Neural progenitor cell (in vitro differentiated cells): ENCODE measurements around the gene PDK3. TPM values are rescaled to one million over a fixed set of nuclear protein-coding genes. Genes with fewer than 3 reads are reported as not detected.

Source experiments
- DNase-seq: peaks from one replicate; pipeline ENCODE4 v3.0.0-alpha.2; 2016; ENCODE audit warnings: low spot score
- H2AFZ ChIP-seq: fragments of 200-600 bp; sonication (generic); replicated peaks from 2 replicates; pipeline ENCODE4 v1.6.1; 2016; ENCODE audit warnings: antibody characterized with exemption
- H3F3A ChIP-seq: fragments of 200-600 bp; sonication (generic); 2 replicates; pipeline ENCODE4 v1.6.1; 2016; ENCODE audit warnings: antibody characterized with exemption, low read depth
- H3K27ac ChIP-seq: fragments of 200-600 bp; sonication (generic); 2 replicates; pipeline ENCODE4 v1.5.1; 2016; ENCODE audit warnings: mild to moderate bottlenecking
- H3K27me3 ChIP-seq: fragments of 200-600 bp; sonication (generic); 2 replicates; pipeline ENCODE4 v1.6.1; 2016; ENCODE audit warnings: mild to moderate bottlenecking, moderate library complexity
- H3K36me3 ChIP-seq: fragments of 200-600 bp; sonication (generic); 2 replicates; pipeline ENCODE4 v1.5.1; 2016
- H3K4me1 ChIP-seq: fragments of 200-600 bp; sonication (generic); 2 replicates; pipeline ENCODE4 v1.6.1; 2016; ENCODE audit warnings: mixed run types
- H3K4me2 ChIP-seq: fragments of 200-600 bp; sonication (generic); 2 replicates; pipeline ENCODE4 v1.6.1; 2016
- H3K4me3 ChIP-seq: fragments of 200-600 bp; sonication (generic); 2 replicates; pipeline ENCODE4 v1.5.1; 2016
- H3K79me2 ChIP-seq: fragments of 200-600 bp; sonication (generic); 2 replicates; pipeline ENCODE4 v1.6.1; 2016; ENCODE audit warnings: low read depth
- H3K9ac ChIP-seq: fragments of 200-600 bp; sonication (generic); 2 replicates; pipeline ENCODE4 v1.6.1; 2016
- H3K9me3 ChIP-seq: fragments of 200-600 bp; sonication (generic); 2 replicates; pipeline ENCODE4 v1.5.1; 2016; ENCODE audit warnings: low read depth
- H4K20me1 ChIP-seq: fragments of 200-600 bp; sonication (generic); 2 replicates; pipeline ENCODE4 v1.6.1; 2016; ENCODE audit warnings: low read depth
- H3K27ac Mint-ChIP-seq: 3 replicates; pipeline ENCODE4 v1.8.0; 2021; ENCODE audit warnings: mixed read lengths
- H3K27me3 Mint-ChIP-seq: 2 replicates; pipeline ENCODE4 v1.8.0; 2022; ENCODE audit warnings: low read depth, mild to moderate bottlenecking, inconsistent platforms, moderate library complexity, mixed read lengths; ENCODE audit not compliant: insufficient read depth
- H3K36me3 Mint-ChIP-seq: 3 replicates; pipeline ENCODE4 v1.8.0; 2021; ENCODE audit warnings: mixed read lengths
- H3K4me1 Mint-ChIP-seq: 3 replicates; pipeline ENCODE4 v1.8.0; 2021; ENCODE audit warnings: mixed read lengths
- H3K4me3 Mint-ChIP-seq: 3 replicates; pipeline ENCODE4 v1.8.0; 2021; ENCODE audit warnings: mild to moderate bottlenecking, moderate library complexity, mixed read lengths
- H3K9me3 Mint-ChIP-seq: 3 replicates; pipeline ENCODE4 v1.8.0; 2020; ENCODE audit warnings: mixed read lengths
- EZH2 ChIP-seq: fragments of 200-600 bp; sonication (generic); IDR thresholded peaks from 2 replicates; pipeline ENCODE4 v1.6.1; 2017; ENCODE audit warnings: antibody characterized with exemption, mild to moderate bottlenecking, moderate library complexity
- EZH2phosphoT487 ChIP-seq: fragments of 200-600 bp; sonication (generic); IDR thresholded peaks from 2 replicates; pipeline ENCODE4 v1.6.1; 2017; ENCODE audit warnings: antibody characterized with exemption
- total RNA-seq: library from RNA; depleted of rRNA; stranded (reverse); fragments of >200 nt; gene quantifications from 2 replicates; pipeline ENCODE4 v1.2.3, GENCODE V29; 2015; ENCODE audit warnings: low replicate concordance
- TF ChIP-seq, protein P1 (sequence below): fragments of 200-600 bp; sonication (generic); IDR thresholded peaks from 2 replicates; pipeline ENCODE4 v1.5.1; 2017; ENCODE audit warnings: antibody characterized with exemption, mild to moderate bottlenecking

PDK3 gene
- total RNA-seq, 1 donor from 2014 or later = 100 TPM

- peak; percentile 71 for DNase-seq
- peaks cover 4% of the 10 kb centered on the region for H4K20me1 ChIP-seq
- H3K4me2 ChIP-seq = peak overlapping the region; percentile 66
- H3K27me3 ChIP-seq = no peaks in the 10 kb centered on the region
- Mint-ChIP-seq H3K27ac (peak overlapping the region; percentile 98), H3K27me3 (no peaks in the 10 kb centered on the region), H3K36me3 (peaks cover 15% of the 10 kb centered on the region), H3K9me3 (no peaks in the 10 kb centered on the region), H3K4me3 (peak overlapping the region; percentile 54), H3K4me1 (peaks cover 55% of the 10 kb centered on the region)
- no peaks in the 10 kb centered on the region for H3K9me3 ChIP-seq
- H3K4me3 ChIP-seq = no peak overlapping the region
- H3K36me3 ChIP-seq = peaks cover 5% of the 10 kb centered on the region
- peaks cover 56% of the 10 kb centered on the region for H3K4me1 ChIP-seq
- H3K9ac ChIP-seq = no peak overlapping the region
- H3F3A ChIP-seq = peaks cover 32% of the 10 kb centered on the region
- TF ChIP-seq EZH2phosphoT487 = no peak
- TF ChIP-seq EZH2 = no peak
- TF ChIP-seq, protein P1, sequence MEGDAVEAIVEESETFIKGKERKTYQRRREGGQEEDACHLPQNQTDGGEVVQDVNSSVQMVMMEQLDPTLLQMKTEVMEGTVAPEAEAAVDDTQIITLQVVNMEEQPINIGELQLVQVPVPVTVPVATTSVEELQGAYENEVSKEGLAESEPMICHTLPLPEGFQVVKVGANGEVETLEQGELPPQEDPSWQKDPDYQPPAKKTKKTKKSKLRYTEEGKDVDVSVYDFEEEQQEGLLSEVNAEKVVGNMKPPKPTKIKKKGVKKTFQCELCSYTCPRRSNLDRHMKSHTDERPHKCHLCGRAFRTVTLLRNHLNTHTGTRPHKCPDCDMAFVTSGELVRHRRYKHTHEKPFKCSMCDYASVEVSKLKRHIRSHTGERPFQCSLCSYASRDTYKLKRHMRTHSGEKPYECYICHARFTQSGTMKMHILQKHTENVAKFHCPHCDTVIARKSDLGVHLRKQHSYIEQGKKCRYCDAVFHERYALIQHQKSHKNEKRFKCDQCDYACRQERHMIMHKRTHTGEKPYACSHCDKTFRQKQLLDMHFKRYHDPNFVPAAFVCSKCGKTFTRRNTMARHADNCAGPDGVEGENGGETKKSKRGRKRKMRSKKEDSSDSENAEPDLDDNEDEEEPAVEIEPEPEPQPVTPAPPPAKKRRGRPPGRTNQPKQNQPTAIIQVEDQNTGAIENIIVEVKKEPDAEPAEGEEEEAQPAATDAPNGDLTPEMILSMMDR = no peak
- no peak overlapping the region for H2AFZ ChIP-seq
- no peaks in the 10 kb centered on the region for H3K79me2 ChIP-seq
- H3K27ac ChIP-seq = peak overlapping the region; percentile 87
Measured at GRCh38 chrX:24528605-24529004, 63.5 kb downstream of the PDK3 start.

- no peak overlapping the region for H3K4me2 ChIP-seq
- H3K27ac ChIP-seq = no peak overlapping the region
- DNase-seq = no peak
- Mint-ChIP-seq H3K27me3 (peaks cover 2% of the 10 kb centered on the region), H3K4me1 (no peaks in the 10 kb centered on the region), H3K27ac (no peak overlapping the region), H3K4me3 (no peak overlapping the region), H3K9me3 (no peaks in the 10 kb centered on the region), H3K36me3 (peaks cover 29% of the 10 kb centered on the region)
- no peaks in the 10 kb centered on the region for H3K9me3 ChIP-seq
- H3K4me3 ChIP-seq = no peak overlapping the region
- no peaks in the 10 kb centered on the region for H3K79me2 ChIP-seq
- TF ChIP-seq EZH2phosphoT487 (no peak), EZH2 (no peak)
- TF ChIP-seq, protein P1 = no peak
- H3F3A ChIP-seq = no peaks in the 10 kb centered on the region
- no peaks in the 10 kb centered on the region for H3K27me3 ChIP-seq
- H2AFZ ChIP-seq = no peak overlapping the region
- no peaks in the 10 kb centered on the region for H4K20me1 ChIP-seq
- H3K4me1 ChIP-seq = no peaks in the 10 kb centered on the region
- H3K9ac ChIP-seq = no peak overlapping the region
- H3K36me3 ChIP-seq = peaks cover 3% of the 10 kb centered on the region
Measured at GRCh38 chrX:24536551-24536950, 71.5 kb downstream of the PDK3 start.

DNA sequence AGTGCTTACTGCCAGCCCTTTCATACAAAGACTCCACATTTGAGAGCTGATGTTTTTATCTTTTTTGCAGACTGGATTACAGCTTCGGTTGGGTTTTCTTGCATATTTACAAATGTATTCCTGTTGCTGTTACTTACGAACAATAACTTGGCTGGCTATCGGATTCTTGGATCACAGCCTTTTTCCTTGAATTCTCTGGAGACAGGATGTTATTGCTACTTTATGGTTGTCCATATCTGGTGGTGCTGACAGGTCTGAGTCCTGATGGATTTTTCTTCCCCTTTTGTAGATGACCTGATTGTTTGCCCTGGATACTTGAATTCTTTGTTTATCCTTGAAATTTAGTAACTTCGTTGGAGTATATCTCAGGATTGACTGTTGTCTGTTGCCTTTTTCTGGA, 77.7 kb downstream of the PDK3 start:
- DNase-seq = no peak
- H4K20me1 ChIP-seq = no peaks in the 10 kb centered on the region
- no peak overlapping the region for H2AFZ ChIP-seq
- Mint-ChIP-seq H3K36me3 (peaks cover 15% of the 10 kb centered on the region), H3K4me3 (no peak overlapping the region), H3K27me3 (peaks cover 2% of the 10 kb centered on the region), H3K27ac (no peak overlapping the region), H3K4me1 (no peaks in the 10 kb centered on the region), H3K9me3 (no peaks in the 10 kb centered on the region)
- no peak overlapping the region for H3K4me2 ChIP-seq
- H3K36me3 ChIP-seq = no peaks in the 10 kb centered on the region
- no peaks in the 10 kb centered on the region for H3K79me2 ChIP-seq
- H3K27me3 ChIP-seq = no peaks in the 10 kb centered on the region
- TF ChIP-seq EZH2 = no peak
- TF ChIP-seq EZH2phosphoT487 = no peak
- TF ChIP-seq, protein P1 = no peak
- no peak overlapping the region for H3K27ac ChIP-seq
- no peak overlapping the region for H3K9ac ChIP-seq
- no peaks in the 10 kb centered on the region for H3K9me3 ChIP-seq
- no peaks in the 10 kb centered on the region for H3F3A ChIP-seq
- peaks cover 12% of the 10 kb centered on the region for H3K4me1 ChIP-seq
- no peak overlapping the region for H3K4me3 ChIP-seq
